K562 (cell line): Measurements from ENCODE around the gene ROS1. TPM values are rescaled to one million over a fixed set of nuclear protein-coding genes. Genes with fewer than 3 reads are reported as not detected.

Source experiments
- ATAC-seq: fragments of 200-7000 bp; cut with Tn5 transposase; 3 replicates; pipeline ENCODE4 v1.9.1; 2020; ENCODE audit warnings: moderate library complexity
- BruUV-seq: library from RNA; stranded (reverse); fragments of 400-500 nt; replicated peaks from 2 replicates; lab custom pipeline; 2021; lab: Mats Ljungman, UMichigan
- CTCF ChIA-PET: fragments of 300-600 bp; formaldehyde crosslinking; extraction: SDS; loops from one replicate; lab custom pipeline; 2021; ENCODE audit warnings: low intra/inter-chr PET ratio; lab: Yijun Ruan, JAX
- POLR2A ChIA-PET: fragments of 300-600, 350-650 bp; sonication (Branson Sonifier 250); formaldehyde crosslinking; extraction: SDS; loops from one replicate; lab custom pipeline; 2021; ENCODE audit warnings: antibody characterized with exemption, inconsistent platforms; lab: Yijun Ruan, JAX
- DNase-seq, 4 experiments: peaks; one replicate each; pipeline versions ENCODE4 v3.0.0 to v3.0.0-alpha.2; 2011 to 2018; ENCODE audit warnings: low spot score in 3 of 4, mixed read lengths in 3 of 4; ENCODE audit errors: extremely low read depth in 1 of 4
- FAIRE-seq: peaks from 2 replicates; lab custom pipeline; 2011; peaks lifted over from hg19 to GRCh38; lab: Jason Lieb, UNC
- H2AFZ ChIP-seq: 2 replicates; pipeline ENCODE4 v1.6.0; 2011; ENCODE audit warnings: low read depth, low read length, control low read depth, inconsistent platforms
- H3K27ac ChIP-seq: fragments of 200-600 bp; 3 replicates; pipeline ENCODE4 v1.8.0; 2011; ENCODE audit warnings: low read depth, mild to moderate bottlenecking, control low read depth, inconsistent platforms, low read length, moderate library complexity, mixed read lengths; ENCODE audit errors: extremely low read depth
- H3K27me3 ChIP-seq, 2 experiments: fragments of 300-600 bp in 1 of 2; 2 replicates in 1 of 2; 3 replicates in 1 of 2; pipeline versions ENCODE4 v1.6.0 to v1.8.0; 2011; ENCODE audit warnings: inconsistent platforms in 2 of 2, low read length in 2 of 2, mild to moderate bottlenecking in 1 of 2, mixed read lengths in 1 of 2, moderate library complexity in 1 of 2; ENCODE audit not compliant: control insufficient read depth in 2 of 2, insufficient read depth in 2 of 2
- H3K36me3 ChIP-seq: fragments of 300-600 bp; 3 replicates; pipeline ENCODE4 v1.8.0; 2011; ENCODE audit warnings: mild to moderate bottlenecking, low read length, inconsistent platforms; ENCODE audit not compliant: control insufficient read depth, insufficient read depth
- H3K4me1 ChIP-seq, 2 experiments: fragments of 200-600 bp in 1 of 2; replicated peaks in 1 of 2; 2 replicates in 1 of 2; 3 replicates in 1 of 2; pipeline versions ENCODE4 v1.5.1 to v1.8.0; 2011; ENCODE audit warnings: inconsistent platforms in 2 of 2, low read length in 2 of 2, mild to moderate bottlenecking in 1 of 2, mixed read lengths in 1 of 2, moderate library complexity in 1 of 2; ENCODE audit not compliant: control insufficient read depth in 2 of 2, insufficient read depth in 2 of 2
- H3K4me2 ChIP-seq: 2 replicates; pipeline ENCODE4 v1.6.1; 2011; ENCODE audit warnings: low read length, control low read depth, inconsistent platforms, mixed read lengths; ENCODE audit not compliant: insufficient read depth
- H3K4me3 ChIP-seq: fragments of 200-600 bp; sonication (generic), shearing (Covaris generic); 2 replicates; pipeline ENCODE4 v1.5.1; 2016; ENCODE audit warnings: control low read depth, inconsistent platforms
- H3K79me2 ChIP-seq: fragments of 200-600 bp; 3 replicates; pipeline ENCODE4 v1.8.0; 2011; ENCODE audit warnings: low read length, inconsistent platforms; ENCODE audit not compliant: control insufficient read depth, insufficient read depth
- H3K9ac ChIP-seq, 2 experiments: 2 replicates each; pipeline versions ENCODE4 v1.6.0 to v1.6.1; 2011; ENCODE audit warnings: low read depth in 2 of 2, low read length in 2 of 2, control low read depth in 1 of 2, inconsistent platforms in 1 of 2, mild to moderate bottlenecking in 1 of 2, mixed read lengths in 1 of 2; ENCODE audit not compliant: insufficient read depth in 1 of 2
- H3K9me1 ChIP-seq: one replicate; pipeline ENCODE4 v1.6.0; 2011; ENCODE audit warnings: inconsistent platforms, mild to moderate bottlenecking, low read length, moderate library complexity; ENCODE audit not compliant: control insufficient read depth, insufficient read depth
- H3K9me3 ChIP-seq: replicated peaks from 2 replicates; pipeline ENCODE4 v1.5.1; 2011; ENCODE audit warnings: low read depth, low read length, inconsistent platforms; ENCODE audit not compliant: control insufficient read depth, insufficient read depth
- H4K20me1 ChIP-seq: replicated peaks from 2 replicates; pipeline ENCODE4 v1.6.1; 2011; ENCODE audit warnings: low read length, inconsistent platforms, mixed read lengths; ENCODE audit not compliant: control insufficient read depth, insufficient read depth
- CBFA2T2 ChIP-seq: fragments of 450-650 bp; conservative IDR thresholded peaks from 2 replicates; pipeline ENCODE4 v1.6.1; 2017; ENCODE audit warnings: mild to moderate bottlenecking
- E2F3 ChIP-seq: fragments of 250-450 bp; sonication (Bioruptor Pico); IDR thresholded peaks from 2 replicates; pipeline ENCODE4 v1.4.0; 2020; ENCODE audit warnings: mild to moderate bottlenecking
- ETV5 ChIP-seq: sonication (generic); formaldehyde crosslinking; IDR thresholded peaks from 2 replicates; pipeline ENCODE4 v1.4.0; 2020; ENCODE audit warnings: low read depth, mild to moderate bottlenecking, missing genetic modification reagents
- FIP1L1 ChIP-seq: fragments of 200-400 bp; formaldehyde crosslinking; IDR thresholded peaks from 2 replicates; pipeline ENCODE4 v1.6.1; 2018; ENCODE audit warnings: mild to moderate bottlenecking, low read depth, low read length; ENCODE audit not compliant: poor library complexity, severe bottlenecking
- FOXP4 ChIP-seq: sonication (generic); formaldehyde crosslinking; IDR thresholded peaks from 2 replicates; pipeline ENCODE4 v1.8.0; 2022; ENCODE audit warnings: mild to moderate bottlenecking, missing genetic modification reagents, borderline replicate concordance
- HMGN3 ChIP-seq: IDR thresholded peaks from 2 replicates; pipeline ENCODE4 v1.6.1; 2011; ENCODE audit warnings: borderline replicate concordance, low read depth, mild to moderate bottlenecking, mixed read lengths, low read length; ENCODE audit not compliant: insufficient read length; ENCODE audit errors: extremely low read depth
- HNRNPK ChIP-seq: fragments of 200-400 bp; formaldehyde crosslinking; IDR thresholded peaks from one replicate; pipeline ENCODE4 v1.6.1; 2018; ENCODE audit warnings: mild to moderate bottlenecking, low read depth, low read length; ENCODE audit not compliant: poor library complexity, severe bottlenecking
- MIER1 ChIP-seq: fragments of 450-650 bp; IDR thresholded peaks from 2 replicates; pipeline ENCODE4 v1.6.1; 2016; ENCODE audit warnings: antibody characterized with exemption, mild to moderate bottlenecking, low read depth
- SMARCA4 ChIP-seq: fragments of 450-650 bp; IDR thresholded peaks from 2 replicates; pipeline ENCODE4 v1.6.1; 2016
- XRCC4 ChIP-seq: IDR thresholded peaks from one replicate; pipeline ENCODE4 v1.6.1; 2011; ENCODE audit not compliant: insufficient read depth, insufficient read length; ENCODE audit errors: extremely low read depth
- ZC3H4 ChIP-seq: sonication (generic); formaldehyde crosslinking; IDR thresholded peaks from 2 replicates; pipeline ENCODE4 v1.9.0; 2021; ENCODE audit warnings: missing genetic modification reagents, borderline replicate concordance
- ZNF217 ChIP-seq: sonication (generic); formaldehyde crosslinking; IDR thresholded peaks from 2 replicates; pipeline ENCODE4 v1.8.0; 2022; ENCODE audit warnings: mild to moderate bottlenecking, missing genetic modification reagents
- ZNF561 ChIP-seq: fragments of 450-650 bp; formaldehyde crosslinking; conservative IDR thresholded peaks from 2 replicates; pipeline ENCODE4 v1.4.0; 2020; ENCODE audit warnings: mild to moderate bottlenecking, moderate library complexity
- WGBS: fragments of 100-300 bp; shearing (Covaris generic); methylation state at CpG from one replicate; pipeline ENCODE4 v1.1.6; 2016; ENCODE audit warnings: low coverage, mixed read lengths; ENCODE audit not compliant: insufficient coverage; ENCODE audit errors: missing lambda C conversion rate; 5-methylcytosine and 5-hydroxymethylcytosine counted together
- in situ Hi-C: fragments of 300-500 bp; cut with MboI; formaldehyde crosslinking; loops from 4 replicates; pipeline ENCODE4 v1.15.0; 2018; ENCODE audit warnings: inconsistent platforms, mixed read lengths
- intact Hi-C: fragments of 100-400 bp; cut with micrococcal nuclease; formaldehyde crosslinking; loops from 2 replicates; pipeline ENCODE4 v1.14.2; 2022
- polyA plus RNA-seq, 8 experiments: library from polyadenylated mRNA; depleted of rRNA in 4 of 8; stranded (reverse) in 5 of 8; unstranded in 3 of 8; fragments of >200 nt; fragmentation: Nextera tagmentation in 2 of 8; fragmentation: Illumina TruSeq in 1 of 8; extraction: Ambion mirVana in 2 of 8; extraction: Trizol in 1 of 8; gene quantifications; 2 replicates each; pipeline versions ENCODE4 v1.2.1 to v1.2.3, GENCODE V29; 2011 to 2014; ENCODE audit warnings: inconsistent platforms in 1 of 8, missing spikeins in 1 of 8
- total RNA-seq, 7 experiments: library from RNA; depleted of rRNA in 6 of 7; stranded (reverse); fragments of >200 nt in 6 of 7; fragmentation: Illumina TruSeq in 2 of 7; extraction: Trizol in 2 of 7; gene quantifications; 2 replicates each; pipeline versions ENCODE4 v1.2.1 to v1.2.3, GENCODE V29; 2011 to 2021; ENCODE audit warnings: low replicate concordance in 1 of 7

The ROS1 gene
- total and polyA plus RNA-seq, 9 of the 15 experiments (the other 6 are each of a cell fraction or from before 2014, with no cell fraction given) = under 0.01 to 0.16 (median 0.04) TPM; not detected in 6

GRCh38 chr6:117263353-117263927, 162.3 kb downstream of the ROS1 start:
- CTCF ChIA-PET = no interaction called here
- FAIRE-seq = no peak
- H3K9ac ChIP-seq = no peak overlapping the region
- no peaks in the 10 kb centered on the region for H3K9me3 ChIP-seq
- no peaks in the 10 kb centered on the region for H3K9me1 ChIP-seq
- H4K20me1 ChIP-seq = no peaks in the 10 kb centered on the region
- WGBS = 2% methylated on average over 15 of the region's 27 CpGs
- intact Hi-C loops = no loop called here
- H3K79me2 ChIP-seq = no peaks in the 10 kb centered on the region
- no peak overlapping the region for H3K4me3 ChIP-seq
- no peak for TF ChIP-seq ETV5
- TF ChIP-seq, all 486 proteins: peak for 0
- Histone ChIP-seq H3K4me2 (no peak overlapping the region), H3K27ac (no peak overlapping the region), H3K36me3 (no peaks in the 10 kb centered on the region), H3K27me3 (peaks cover 16 to 34% of the 10 kb centered on the region in 2 experiments; a peak in 3 of 5 replicates), H3K4me1 (peaks cover 0 to 4% of the 10 kb centered on the region in 2 experiments; a peak in 1 of 5 replicates), H2AFZ (no peak overlapping the region)
- POLR2A ChIA-PET = no interaction called here
- no peak for ATAC-seq
- BruUV-seq = no TSS peak
- DNase-seq = no peak
- in situ Hi-C loops = no loop called here

- Histone ChIP-seq H3K9ac (no peak overlapping the region), H3K4me3 (no peak overlapping the region), H3K27ac (no peak overlapping the region), H3K27me3 (peaks cover 16 to 28% of the 10 kb centered on the region in 2 experiments; a peak in 3 of 5 replicates), H4K20me1 (no peaks in the 10 kb centered on the region), H3K4me2 (no peak overlapping the region), H2AFZ (no peak overlapping the region), H3K4me1 (peaks cover 0 to 4% of the 10 kb centered on the region in 2 experiments; a peak in 1 of 5 replicates), H3K36me3 (no peaks in the 10 kb centered on the region), H3K79me2 (no peaks in the 10 kb centered on the region), H3K9me3 (no peaks in the 10 kb centered on the region), H3K9me1 (no peaks in the 10 kb centered on the region)
- ChIA-PET POLR2A (no interaction called here), CTCF (no interaction called here)
- no peak for DNase-seq
- FAIRE-seq = no peak
- under 1% methylated on average over 8 of the region's 8 CpGs for WGBS
- in situ Hi-C loops = no loop called here
- ATAC-seq = no peak
- intact Hi-C loops = no loop called here
- no TSS peak for BruUV-seq
- TF ChIP-seq ZNF561 (no peak), CBFA2T2 (no peak), ZC3H4 (CRISPR knock-in tag) (no peak), FIP1L1 (no peak), SMARCA4 (no peak), ZNF217 (CRISPR knock-in tag) (no peak), HNRNPK (no peak), FOXP4 (CRISPR knock-in tag) (no peak), XRCC4 (no peak), HMGN3 (no peak), E2F3 (no peak), MIER1 (no peak)
These were observed 162.9 kb downstream of the ROS1 start for GRCh38 chr6:117262799-117263198.
